GM23248 (cell line): ENCODE measurements around the gene GSG1L. TPM values are rescaled to one million over a fixed set of nuclear protein-coding genes. Genes with fewer than 3 reads are reported as not detected.

Experiments
- DNase-seq: peaks from one replicate; pipeline ENCODE4 v3.0.0-alpha.2; 2015
- H2AFZ ChIP-seq: fragments of 200-600 bp; sonication (generic); 2 replicates; pipeline ENCODE4 v1.6.1; 2016; ENCODE audit warnings: antibody characterized with exemption
- H3F3A ChIP-seq: fragments of 200-600 bp; sonication (generic); 2 replicates; pipeline ENCODE4 v1.6.1; 2016; ENCODE audit warnings: mild to moderate bottlenecking, antibody characterized with exemption, mixed run types; ENCODE audit not compliant: insufficient read depth
- H3K27ac ChIP-seq: fragments of 200-600 bp; sonication (generic); 2 replicates; pipeline ENCODE4 v1.5.1; 2016; ENCODE audit warnings: mild to moderate bottlenecking
- H3K27me3 ChIP-seq: fragments of 200-600 bp; sonication (generic); replicated peaks from 2 replicates; pipeline ENCODE4 v1.6.1; 2016; ENCODE audit warnings: mild to moderate bottlenecking; ENCODE audit not compliant: insufficient read depth
- H3K36me3 ChIP-seq: fragments of 200-600 bp; sonication (generic); 2 replicates; pipeline ENCODE4 v1.6.1; 2016; ENCODE audit warnings: low read depth, mild to moderate bottlenecking
- H3K4me1 ChIP-seq: fragments of 200-600 bp; sonication (generic); 2 replicates; pipeline ENCODE4 v1.6.1; 2016; ENCODE audit warnings: mild to moderate bottlenecking; ENCODE audit not compliant: insufficient read depth
- H3K4me2 ChIP-seq: fragments of 200-600 bp; sonication (generic); one replicate; pipeline ENCODE4 v1.6.1; 2016; ENCODE audit warnings: mild to moderate bottlenecking; ENCODE audit not compliant: unreplicated experiment
- H3K4me3 ChIP-seq: fragments of 200-600 bp; sonication (generic); 2 replicates; pipeline ENCODE4 v1.5.1; 2016; ENCODE audit warnings: mild to moderate bottlenecking
- H3K79me2 ChIP-seq: fragments of 200-600 bp; sonication (generic); 2 replicates; pipeline ENCODE4 v1.6.1; 2016; ENCODE audit warnings: mild to moderate bottlenecking; ENCODE audit not compliant: insufficient read depth
- H3K9ac ChIP-seq: fragments of 200-600 bp; sonication (generic); 2 replicates; pipeline ENCODE4 v1.6.1; 2016; ENCODE audit warnings: mild to moderate bottlenecking
- H3K9me2 ChIP-seq: fragments of 200-600 bp; sonication (generic); 2 replicates; pipeline ENCODE4 v1.6.1; 2016; ENCODE audit warnings: mixed run types, mild to moderate bottlenecking, moderate library complexity; ENCODE audit not compliant: insufficient read depth
- H3K9me3 ChIP-seq: fragments of 200-600 bp; sonication (generic); one replicate; pipeline ENCODE4 v1.6.1; 2017; ENCODE audit warnings: low read depth
- H4K20me1 ChIP-seq: fragments of 200-600 bp; sonication (generic); 2 replicates; pipeline ENCODE4 v1.6.0; 2016; ENCODE audit not compliant: insufficient read depth
- EZH2 ChIP-seq: fragments of 200-600 bp; sonication (generic); IDR thresholded peaks from 2 replicates; pipeline ENCODE4 v1.6.1; 2018; ENCODE audit warnings: antibody characterized with exemption, mild to moderate bottlenecking; ENCODE audit not compliant: insufficient read depth, poor library complexity, severe bottlenecking
- EZH2phosphoT487 ChIP-seq: fragments of 200-600 bp; sonication (generic); IDR thresholded peaks from 2 replicates; pipeline ENCODE4 v1.6.1; 2018; ENCODE audit warnings: antibody characterized with exemption, moderate library complexity, mild to moderate bottlenecking, low read depth; ENCODE audit not compliant: insufficient read depth
- WGBS, 2 experiments: methylation state at CpG; one replicate each; pipeline ENCODE4 v1.1.6; 2015 to 2017; ENCODE audit warnings: low lambda C conversion rate in 2 of 2, low coverage in 1 of 2; ENCODE audit errors: missing lambda C conversion rate in 2 of 2; 5-methylcytosine and 5-hydroxymethylcytosine counted together
- in situ Hi-C: fragments of 300-500 bp; cut with MboI; formaldehyde crosslinking; loops from 2 replicates; pipeline ENCODE4 v1.15.0; 2020
- polyA plus RNA-seq: library from polyadenylated mRNA; unstranded; fragments of >200 nt; fragmentation: Nextera tagmentation; extraction: Ambion mirVana; gene quantifications from 2 replicates; pipeline ENCODE4 v1.2.1, GENCODE V29; 2016
- total RNA-seq: library from RNA; depleted of rRNA; stranded (reverse); fragments of >200 nt; shearing (Covaris generic); gene quantifications from 2 replicates; pipeline ENCODE4 v1.2.3, GENCODE V29; 2014

Gene GSG1L
- total and polyA plus RNA-seq, 2 experiments from 2014 or later, result not detected

DNA sequence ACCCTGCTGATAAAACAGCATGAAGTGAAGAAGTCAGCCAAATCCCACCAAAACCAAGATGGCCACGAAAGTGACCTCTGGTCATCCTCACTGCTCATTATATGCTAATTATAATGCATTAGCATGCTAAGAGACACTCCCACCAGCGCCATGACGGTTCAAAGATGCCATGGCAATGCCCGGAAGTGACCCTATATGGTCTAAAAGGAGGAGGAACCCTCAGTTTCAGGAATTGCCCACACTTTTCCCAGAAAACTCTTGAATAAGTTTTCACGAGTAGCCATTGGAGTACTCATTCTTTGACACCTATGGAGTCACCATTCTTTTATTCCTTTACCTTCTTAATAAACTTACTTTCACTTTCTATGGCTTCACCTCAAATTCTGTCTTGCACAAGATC is 44.3 kb downstream of the GSG1L start:
- H3K79me2 ChIP-seq, result no peaks in the 10 kb centered on the region
- H3K4me1 ChIP-seq, result no peaks in the 10 kb centered on the region
- H3F3A ChIP-seq, result no peaks in the 10 kb centered on the region
- no peak overlapping the region for H2AFZ ChIP-seq
- DNase-seq, result no peak
- TF ChIP-seq EZH2 (no peak), EZH2phosphoT487 (no peak)
- no peaks in the 10 kb centered on the region for H4K20me1 ChIP-seq
- H3K9me3 ChIP-seq, result no peaks in the 10 kb centered on the region
- peaks cover 28% of the 10 kb centered on the region for H3K27me3 ChIP-seq
- no peak overlapping the region for H3K4me2 ChIP-seq
- 31 to 36% methylated on average over 5 of the region's 5 CpGs for WGBS, 2 experiments
- in situ Hi-C loops, result no loop called here
- no peak overlapping the region for H3K4me3 ChIP-seq
- H3K9ac ChIP-seq, result no peak overlapping the region
- H3K9me2 ChIP-seq, result no peaks in the 10 kb centered on the region
- H3K27ac ChIP-seq, result no peak overlapping the region
- no peaks in the 10 kb centered on the region for H3K36me3 ChIP-seq

DNA sequence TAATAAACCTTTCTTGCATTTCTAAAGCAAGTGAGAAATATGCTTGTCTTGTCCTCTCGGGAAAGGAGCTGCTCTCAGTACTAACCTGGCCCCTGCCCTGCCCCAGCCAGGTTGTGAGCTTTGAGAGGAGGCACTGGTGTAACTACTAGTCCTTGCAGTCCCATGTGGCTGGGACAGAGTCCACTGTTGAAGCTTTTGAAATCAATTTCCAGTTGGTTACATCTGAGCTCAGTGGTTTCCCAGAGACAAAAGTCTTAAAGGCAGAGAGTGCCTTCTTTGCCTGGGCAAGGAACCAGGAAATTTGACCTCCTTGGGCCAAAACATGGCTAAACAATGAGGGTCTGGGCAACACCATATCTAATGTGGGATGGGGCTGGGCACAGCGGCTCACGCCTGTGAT is 48.7 kb downstream of the GSG1L start:
- Histone ChIP-seq H3K4me1 (peaks cover 15% of the 10 kb centered on the region), H2AFZ (no peak overlapping the region), H3F3A (peaks cover 4% of the 10 kb centered on the region; the same call in 1 of the 2 replicates), H4K20me1 (no peaks in the 10 kb centered on the region), H3K9me3 (no peaks in the 10 kb centered on the region), H3K4me3 (no peak overlapping the region), H3K36me3 (no peaks in the 10 kb centered on the region), H3K9me2 (no peaks in the 10 kb centered on the region), H3K9ac (no peak overlapping the region), H3K4me2 (no peak overlapping the region), H3K27ac (no peak overlapping the region), H3K27me3 (peaks cover 17% of the 10 kb centered on the region), H3K79me2 (no peaks in the 10 kb centered on the region)
- no peak for DNase-seq
- 59 to 73% methylated on average over 3 of the region's 3 CpGs for WGBS, 2 experiments
- TF ChIP-seq EZH2 (no peak), EZH2phosphoT487 (no peak)
- in situ Hi-C loops, result no loop called here

DNA sequence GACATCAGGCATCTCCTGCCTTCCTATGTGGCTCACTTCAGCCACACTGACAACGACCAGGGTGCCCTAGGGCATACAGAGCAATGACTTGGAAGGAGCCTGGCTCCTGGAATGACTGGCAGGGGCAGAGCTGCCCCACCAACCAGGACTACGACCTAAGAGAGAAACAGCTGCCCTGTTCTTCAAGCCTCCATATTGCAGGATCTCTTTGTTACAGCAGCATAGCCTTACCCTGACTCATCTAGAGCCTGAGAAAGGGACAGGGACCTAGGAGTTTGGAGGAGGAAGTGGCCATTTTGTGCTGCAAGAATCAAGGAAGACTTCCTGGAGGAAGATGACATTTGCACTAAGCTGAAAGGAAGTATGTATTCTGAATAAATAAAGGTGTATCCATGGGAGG is 49.6 kb downstream of the GSG1L start:
- Histone ChIP-seq H3K9me3 (no peaks in the 10 kb centered on the region), H2AFZ (no peak overlapping the region), H3K9ac (no peak overlapping the region), H3F3A (peaks cover 4% of the 10 kb centered on the region; the same call in 1 of the 2 replicates), H3K4me2 (no peak overlapping the region), H3K27ac (no peak overlapping the region), H3K27me3 (peaks cover 17% of the 10 kb centered on the region), H3K9me2 (no peaks in the 10 kb centered on the region), H3K4me1 (peaks cover 15% of the 10 kb centered on the region), H4K20me1 (no peaks in the 10 kb centered on the region), H3K36me3 (no peaks in the 10 kb centered on the region), H3K4me3 (no peak overlapping the region), H3K79me2 (no peaks in the 10 kb centered on the region)
- 38 to 44% methylated on average over 2 of the region's 2 CpGs for WGBS, 2 experiments
- TF ChIP-seq EZH2phosphoT487 (no peak), EZH2 (no peak)
- DNase-seq, result no peak
- in situ Hi-C loops, result no loop called here

DNA sequence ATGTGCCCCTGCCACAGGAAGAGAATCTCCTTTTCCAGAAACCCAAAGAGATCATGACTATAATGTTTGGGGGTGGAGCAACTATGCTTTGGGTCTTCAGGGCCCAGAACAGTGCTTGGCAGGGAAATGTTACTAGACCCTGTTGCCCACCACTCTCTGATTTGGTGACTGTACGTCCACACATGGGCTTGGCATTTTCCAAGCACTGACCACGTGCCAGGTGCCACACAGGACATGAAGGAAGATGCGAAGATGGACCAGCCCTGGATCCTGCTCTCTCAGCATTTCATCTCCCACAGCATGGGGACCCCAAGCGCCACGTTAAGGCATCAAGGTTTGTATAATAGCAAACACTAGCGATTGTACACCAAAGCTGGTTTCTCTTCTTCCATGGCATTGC is 50.1 kb downstream of the GSG1L start:
- no peak overlapping the region for H3K27ac ChIP-seq
- in situ Hi-C loops, result no loop called here
- no peaks in the 10 kb centered on the region for H3K36me3 ChIP-seq
- TF ChIP-seq EZH2phosphoT487 (no peak), EZH2 (no peak)
- H3K4me2 ChIP-seq, result no peak overlapping the region
- peaks cover 15% of the 10 kb centered on the region for H3K4me1 ChIP-seq
- H3K9me3 ChIP-seq, result no peaks in the 10 kb centered on the region
- DNase-seq, result no peak
- WGBS, 2 experiments, result 34 to 44% methylated on average over 6 of the region's 6 CpGs
- H3K79me2 ChIP-seq, result no peaks in the 10 kb centered on the region
- H4K20me1 ChIP-seq, result no peaks in the 10 kb centered on the region
- no peak overlapping the region for H2AFZ ChIP-seq
- peaks cover 17% of the 10 kb centered on the region for H3K27me3 ChIP-seq
- peaks cover 4% of the 10 kb centered on the region; the same call in 1 of the 2 replicates for H3F3A ChIP-seq
- no peak overlapping the region for H3K9ac ChIP-seq
- no peaks in the 10 kb centered on the region for H3K9me2 ChIP-seq
- no peak overlapping the region for H3K4me3 ChIP-seq

DNA sequence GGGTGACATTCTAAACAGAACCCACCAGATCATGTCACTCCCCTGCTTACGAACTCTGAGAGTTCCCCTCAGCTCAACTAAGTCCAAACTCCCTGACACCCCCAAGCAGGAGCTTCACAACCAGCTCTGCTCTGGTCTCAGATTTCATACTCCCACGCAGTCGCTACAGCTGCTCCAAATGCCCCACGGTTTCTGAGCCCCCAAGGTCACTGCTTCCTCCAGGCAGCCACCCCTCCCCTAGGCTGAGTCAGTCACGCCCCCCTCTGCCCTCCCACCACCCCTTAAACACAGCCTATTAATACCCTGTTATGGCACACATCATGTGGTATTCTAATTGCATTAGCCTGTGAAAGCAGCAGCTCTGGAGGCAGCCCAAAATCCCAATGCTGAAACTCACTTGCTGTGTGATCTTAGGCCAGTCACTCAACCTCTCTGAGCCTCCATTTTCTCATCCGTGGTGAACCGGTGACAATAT is 51.5 kb downstream of the GSG1L start:
- no peaks in the 10 kb centered on the region for H3K79me2 ChIP-seq
- H3K4me1 ChIP-seq, result peaks cover 15% of the 10 kb centered on the region
- H3K9ac ChIP-seq, result no peak overlapping the region
- H2AFZ ChIP-seq, result peak overlapping the region; percentile 55
- no peak overlapping the region for H3K4me2 ChIP-seq
- H3K9me2 ChIP-seq, result no peaks in the 10 kb centered on the region
- TF ChIP-seq EZH2phosphoT487 (no peak), EZH2 (no peak)
- whole genome bisulfite sequencing, 2 experiments, result 47 to 71% methylated on average over 3 to 7 of the region's 7 CpGs
- H3K9me3 ChIP-seq, result no peaks in the 10 kb centered on the region
- peak; percentile 47 for DNase-seq
- no peak overlapping the region for H3K27ac ChIP-seq
- H3K4me3 ChIP-seq, result no peak overlapping the region
- peaks cover 16% of the 10 kb centered on the region for H3K27me3 ChIP-seq
- H4K20me1 ChIP-seq, result no peaks in the 10 kb centered on the region
- no peaks in the 10 kb centered on the region for H3K36me3 ChIP-seq
- H3F3A ChIP-seq, result peaks cover 4% of the 10 kb centered on the region; the same call in 1 of the 2 replicates
- in situ Hi-C loops, result no loop called here
